NCI-H1694 treated with DMSO at 0.1 percent for 48 hours (cell line): ENCODE data around the gene XKR8.

Source experiments
- DNase-seq: peaks from one replicate; lab custom pipeline; 2025; lab: John Stamatoyannopoulos, UW

XKR8 gene

DNA sequence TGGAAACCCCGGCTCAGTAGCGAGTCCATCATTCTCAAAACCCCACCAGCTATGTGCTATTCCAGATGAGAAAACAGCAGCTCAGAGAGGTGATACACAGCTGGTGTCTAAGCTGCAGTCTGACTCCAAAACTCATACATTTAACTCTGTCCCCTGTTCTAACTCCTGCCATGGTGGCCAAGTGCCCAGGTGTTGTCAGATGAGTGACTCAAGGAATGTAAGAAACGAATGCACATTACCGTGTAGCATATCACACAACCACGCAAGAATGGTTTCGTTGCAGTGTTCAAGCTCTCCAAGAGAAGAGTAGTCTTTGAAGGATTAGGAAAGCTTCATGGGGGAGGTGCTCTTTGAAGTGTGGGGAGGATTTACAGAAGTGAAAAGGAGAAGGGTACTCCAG is 4.7 kb upstream of the XKR8 start:
- no peak for DNase-seq

DNA sequence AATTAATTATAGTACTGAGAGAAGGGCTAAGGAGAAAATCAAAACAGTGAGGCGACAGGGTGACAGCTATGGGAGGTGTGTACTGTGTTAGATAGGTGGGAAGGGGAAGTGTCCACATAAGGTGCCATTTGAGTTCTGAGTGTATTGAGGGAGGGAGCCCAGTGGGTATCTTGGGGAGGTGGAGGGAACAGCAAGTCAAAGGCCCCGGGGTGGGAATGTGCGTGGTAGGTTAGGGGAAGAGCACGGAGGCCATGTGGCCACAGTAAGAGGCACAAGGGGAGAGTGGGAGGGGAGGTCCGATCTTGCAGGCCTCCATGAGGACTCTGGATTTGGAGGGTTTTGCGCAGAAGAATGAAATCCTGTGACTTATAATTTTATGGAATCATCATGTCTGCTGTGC is 3.0 kb upstream of the XKR8 start:
- DNase-seq, result no peak

DNA sequence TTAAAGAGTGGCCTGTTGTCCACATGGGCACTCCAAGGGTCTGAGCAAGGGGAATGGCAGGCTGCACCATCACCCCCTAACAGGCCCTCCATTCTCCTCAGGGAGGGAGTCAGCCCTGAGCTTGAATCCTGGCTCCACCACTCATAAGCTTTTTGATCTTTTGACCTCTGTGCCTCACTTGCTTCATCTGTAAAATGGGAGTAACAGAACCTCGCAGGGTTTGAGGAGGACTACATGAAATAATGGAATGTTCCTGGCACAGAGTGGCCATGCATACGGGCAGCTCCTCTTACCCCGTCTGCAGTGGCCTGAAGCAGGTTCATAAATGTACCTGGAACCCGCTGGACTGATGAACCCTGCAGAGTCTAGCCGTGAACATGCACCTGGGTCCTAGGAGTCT is 2.1 kb upstream of the XKR8 start:
- no peak for DNase-seq

DNA sequence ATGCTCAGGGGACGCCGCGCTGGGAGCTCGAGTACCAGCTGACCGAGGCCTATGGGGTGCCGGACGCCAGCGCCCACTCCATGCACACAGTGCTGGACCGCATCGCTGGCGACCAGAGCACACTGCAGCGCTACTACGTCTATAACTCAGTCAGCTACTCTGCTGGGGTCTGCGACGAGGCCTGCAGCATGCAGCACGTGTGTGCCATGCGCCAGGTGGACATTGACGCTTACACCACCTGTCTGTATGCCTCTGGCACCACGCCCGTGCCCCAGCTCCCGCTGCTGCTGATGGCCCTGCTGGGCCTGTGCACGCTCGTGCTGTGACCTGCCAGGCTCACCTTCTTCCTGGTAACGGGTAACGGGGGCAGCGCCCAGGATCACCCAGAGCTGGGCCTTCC is 1.3 kb upstream of the XKR8 start:
- no peak for DNase-seq

DNA sequence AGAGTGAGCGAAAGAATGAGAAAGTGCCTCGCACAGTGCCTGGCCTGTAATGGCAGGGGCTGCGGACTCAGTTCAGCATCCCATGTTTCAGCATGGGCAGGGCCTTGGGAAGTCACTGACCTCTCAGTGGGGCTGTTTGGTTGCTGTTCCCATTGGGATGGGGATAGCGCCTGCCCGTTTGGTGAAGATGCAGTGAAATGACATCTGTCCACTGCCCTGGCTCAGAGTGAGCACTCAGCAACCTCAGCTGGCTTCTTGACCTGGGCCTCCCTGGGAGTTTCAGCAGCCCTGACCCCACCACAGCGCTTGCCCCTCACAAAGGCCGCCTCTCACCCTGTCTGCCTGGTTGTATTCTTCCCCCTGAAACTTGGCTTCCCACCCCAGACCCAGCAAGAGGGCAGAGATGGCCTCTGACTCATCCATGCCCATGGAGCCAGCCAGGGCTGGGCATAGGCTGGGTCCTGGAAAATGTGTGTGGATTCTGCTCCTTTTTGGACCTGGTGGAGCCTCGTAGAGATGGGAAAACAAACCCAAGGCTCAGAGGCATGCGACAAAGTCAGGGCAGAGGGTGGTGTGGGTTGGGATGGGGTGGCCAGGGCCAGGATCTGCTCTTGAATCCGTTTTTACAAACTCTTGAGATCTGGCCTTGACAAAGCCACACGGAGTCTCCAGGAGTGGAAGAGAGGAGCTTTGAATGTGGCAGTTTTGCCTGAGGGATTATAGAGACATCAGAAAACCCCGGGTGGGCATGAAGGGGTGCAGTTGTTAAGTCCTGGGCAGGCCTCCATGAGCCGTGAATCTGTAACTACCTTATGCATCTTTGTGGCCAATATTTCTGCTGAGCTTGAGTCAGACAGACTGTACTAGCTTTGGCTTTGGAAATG is 1.2 kb downstream of the XKR8 start:
- DNase-seq, result no peak

DNA sequence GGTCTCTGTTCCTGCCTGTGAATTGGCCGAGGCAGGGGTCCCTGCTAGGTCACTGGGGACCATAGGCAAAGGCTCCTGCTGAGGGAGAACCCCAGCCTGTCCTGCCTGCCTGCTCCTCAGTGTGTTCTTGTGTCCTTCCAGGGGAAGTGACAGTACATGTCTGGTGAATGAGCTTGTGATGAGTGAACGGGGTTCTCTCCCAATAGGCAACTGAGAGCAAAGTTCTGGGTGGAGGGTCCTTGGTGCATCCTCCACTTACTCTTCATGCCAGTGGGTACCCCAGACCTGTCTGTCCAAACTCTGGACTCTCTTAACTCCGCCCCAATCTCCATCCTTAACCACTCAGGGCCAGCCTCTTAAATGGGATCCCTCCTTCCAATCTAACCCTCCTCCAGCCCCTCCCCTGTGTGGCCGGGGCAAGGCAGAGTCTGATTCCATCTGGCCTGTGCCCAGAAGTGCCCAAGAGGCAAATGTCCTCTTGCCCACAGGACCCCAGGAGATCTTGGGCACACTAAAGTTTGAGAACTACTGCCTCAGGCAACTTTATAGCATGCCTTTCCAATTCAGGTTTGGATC is 2.0 kb downstream of the XKR8 start:
- DNase-seq, result no peak

DNA sequence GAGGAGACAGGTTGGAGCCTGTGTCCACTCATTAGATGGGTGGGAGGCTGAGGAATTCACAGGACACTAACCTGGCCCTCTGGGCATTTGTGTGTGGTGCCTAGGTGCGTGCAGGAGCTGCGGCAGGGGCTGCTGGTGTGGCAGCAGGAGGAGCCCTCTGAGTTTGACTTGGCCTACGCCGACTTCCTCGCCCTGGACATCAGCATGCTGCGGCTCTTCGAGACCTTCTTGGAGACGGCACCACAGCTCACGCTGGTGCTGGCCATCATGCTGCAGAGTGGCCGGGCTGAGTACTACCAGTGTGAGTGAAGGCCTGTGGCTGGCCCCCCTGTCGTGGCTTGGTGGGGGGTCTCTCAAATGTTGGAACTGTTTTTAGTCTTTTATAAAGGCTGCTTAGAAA is 3.6 kb downstream of the XKR8 start:
- DNase-seq, result no peak

DNA sequence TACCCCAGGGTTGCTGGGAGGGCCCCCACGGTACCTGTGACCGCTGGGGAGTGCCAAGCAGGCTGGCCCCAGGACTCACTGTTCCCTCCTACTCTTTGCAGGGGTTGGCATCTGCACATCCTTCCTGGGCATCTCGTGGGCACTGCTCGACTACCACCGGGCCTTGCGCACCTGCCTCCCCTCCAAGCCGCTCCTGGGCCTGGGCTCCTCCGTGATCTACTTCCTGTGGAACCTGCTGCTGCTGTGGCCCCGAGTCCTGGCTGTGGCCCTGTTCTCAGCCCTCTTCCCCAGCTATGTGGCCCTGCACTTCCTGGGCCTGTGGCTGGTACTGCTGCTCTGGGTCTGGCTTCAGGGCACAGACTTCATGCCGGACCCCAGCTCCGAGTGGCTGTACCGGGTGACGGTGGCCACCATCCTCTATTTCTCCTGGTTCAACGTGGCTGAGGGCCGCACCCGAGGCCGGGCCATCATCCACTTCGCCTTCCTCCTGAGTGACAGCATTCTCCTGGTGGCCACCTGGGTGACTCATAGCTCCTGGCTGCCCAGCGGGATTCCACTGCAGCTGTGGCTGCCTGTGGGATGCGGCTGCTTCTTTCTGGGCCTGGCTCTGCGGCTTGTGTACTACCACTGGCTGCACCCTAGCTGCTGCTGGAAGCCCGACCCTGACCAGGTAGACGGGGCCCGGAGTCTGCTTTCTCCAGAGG is 6.8 kb downstream of the XKR8 start:
- no peak for DNase-seq

DNA sequence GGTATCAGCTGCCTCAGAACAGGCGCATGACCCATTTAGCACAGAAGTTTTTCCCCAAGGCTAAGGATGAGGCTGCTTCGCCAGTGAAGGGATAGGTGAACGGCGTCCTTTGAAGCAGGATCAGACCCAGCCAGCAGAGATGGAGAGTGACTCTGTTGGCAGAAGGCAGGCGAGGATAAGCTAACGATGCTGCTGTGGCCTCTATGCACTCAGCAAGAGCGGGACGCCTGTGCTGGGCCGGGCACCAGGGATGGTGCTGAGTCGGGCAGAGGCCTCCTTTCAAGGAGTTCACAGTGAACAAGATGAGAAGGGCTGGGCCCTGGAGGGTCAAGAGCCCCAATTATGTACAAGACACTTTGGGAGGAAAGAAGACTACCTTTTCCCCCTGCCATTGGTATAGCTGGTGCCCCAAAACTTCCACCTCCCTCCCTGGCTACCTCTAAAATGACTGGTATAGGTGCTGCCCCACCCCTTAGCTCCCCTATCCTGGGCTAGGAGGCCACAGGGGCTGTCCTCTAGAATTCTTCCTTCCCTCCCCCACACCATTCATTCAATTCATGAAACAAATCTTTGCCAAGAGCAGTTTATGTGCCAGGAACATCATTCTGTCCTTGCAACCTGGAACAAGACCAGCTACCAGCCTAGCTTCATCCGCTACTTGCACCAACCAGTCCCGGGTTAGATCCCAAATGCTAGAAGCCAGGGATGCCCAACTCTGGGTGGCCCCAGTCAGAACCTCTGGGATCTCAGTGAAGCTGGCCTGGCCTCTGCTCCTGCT is 7.5 kb downstream of the XKR8 start:
- no peak for DNase-seq

DNA sequence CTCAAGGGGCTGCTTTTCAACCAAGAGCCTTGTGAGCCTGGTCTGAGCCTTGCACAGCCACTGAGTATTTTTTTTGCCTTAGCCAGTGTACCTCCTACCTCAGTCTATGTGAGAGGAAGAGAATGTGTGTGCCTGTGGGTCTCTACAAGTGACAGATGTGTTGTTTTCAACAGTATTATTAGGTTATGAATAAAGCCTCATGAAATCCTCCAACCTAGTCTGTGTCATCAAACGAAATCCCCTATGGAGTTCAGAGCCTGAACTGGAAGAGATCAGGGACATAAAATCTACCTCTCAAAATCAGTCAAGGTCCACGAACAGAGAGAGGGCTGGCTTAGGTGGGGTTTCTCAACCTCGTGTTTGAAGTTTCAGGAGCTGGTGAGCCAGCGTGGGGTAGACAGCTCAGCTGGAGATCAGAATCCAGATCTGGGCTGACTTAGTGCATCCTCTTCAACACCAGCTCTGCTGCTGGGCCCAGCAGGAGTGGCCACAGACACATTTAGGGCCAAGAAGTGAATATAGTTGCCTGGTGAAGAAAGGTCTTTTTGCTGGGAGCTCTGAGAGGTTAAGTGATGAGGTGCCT is 8.2 kb downstream of the XKR8 start:
- DNase-seq, result no peak

DNA sequence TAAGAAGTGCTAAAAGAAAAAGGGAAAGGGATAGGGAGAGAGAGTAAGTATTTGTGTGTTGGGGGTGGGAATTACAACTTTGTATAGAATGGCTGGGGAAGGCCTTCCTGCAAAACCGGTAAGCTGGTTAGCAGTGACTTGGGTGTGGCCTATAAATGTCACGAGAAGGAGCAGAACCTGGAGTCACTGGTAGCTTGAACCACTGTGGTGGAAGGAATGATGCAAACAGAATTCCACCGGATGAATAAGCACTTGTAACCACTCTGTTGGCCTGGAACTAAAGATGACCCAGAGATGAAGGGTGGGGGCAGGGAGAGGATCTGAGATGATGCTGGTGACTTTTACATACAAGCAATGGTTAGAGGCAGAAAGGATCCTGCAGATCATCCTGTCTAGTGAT is 8.9 kb downstream of the XKR8 start:
- DNase-seq, result no peak

DNA sequence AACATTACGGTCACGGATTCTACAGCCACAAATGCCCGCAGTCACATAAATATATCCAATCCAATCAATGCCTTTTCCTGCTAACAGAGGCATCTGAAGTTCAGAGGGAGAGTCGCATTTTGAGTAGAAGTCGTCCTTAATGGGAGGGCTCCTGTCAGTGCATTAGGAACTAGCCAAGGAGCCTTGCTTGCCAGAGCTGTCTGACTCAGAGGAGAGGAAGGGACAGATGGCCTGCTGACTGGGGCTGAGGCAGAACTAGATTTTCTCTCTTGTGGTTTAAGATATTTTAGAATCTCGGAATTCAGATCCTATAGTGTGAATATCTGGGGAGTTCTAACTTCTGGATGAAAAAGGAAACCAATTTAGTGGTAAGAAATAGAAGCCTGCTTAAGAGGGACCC is 10.6 kb downstream of the XKR8 start:
- no peak for DNase-seq

DNA sequence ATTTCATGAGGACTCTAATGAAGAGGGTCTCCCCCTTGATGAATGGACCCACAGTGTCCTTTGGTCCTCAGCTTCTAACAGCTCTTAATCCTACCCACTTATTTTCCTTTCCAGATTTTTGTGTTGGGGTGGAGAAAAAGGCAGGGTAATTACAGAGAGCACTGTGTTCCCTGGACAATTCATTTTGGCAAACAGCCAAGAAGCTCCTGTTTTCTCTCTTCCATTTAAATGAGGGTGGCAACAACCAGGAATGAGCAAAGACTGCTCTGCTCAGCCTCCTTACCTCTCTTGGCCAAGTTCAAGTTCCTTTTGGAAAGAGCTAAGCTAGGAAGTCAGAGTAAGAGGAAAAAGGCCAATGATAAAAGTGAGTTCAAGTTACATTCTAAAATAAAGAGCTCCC is 11.9 kb downstream of the XKR8 start:
- DNase-seq, result no peak

DNA sequence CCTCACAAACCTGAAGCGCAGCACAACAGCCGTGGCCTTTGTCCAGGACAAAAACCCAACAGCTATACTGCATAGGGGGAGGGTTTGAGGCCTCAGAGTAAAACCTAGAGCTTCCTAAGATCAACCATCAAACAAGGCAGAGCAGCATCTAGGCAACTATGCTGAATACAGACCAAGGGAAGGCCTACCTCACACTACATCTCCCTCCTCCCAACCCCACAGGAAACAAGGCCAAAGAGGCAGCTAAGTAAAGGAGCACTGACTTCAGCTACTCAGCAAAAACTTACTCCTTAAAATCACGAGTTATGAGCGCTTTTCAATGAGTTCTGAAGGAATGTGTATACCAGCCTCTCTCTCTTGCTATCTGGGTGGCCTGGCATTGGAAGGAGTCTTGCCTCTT is 12.4 kb downstream of the XKR8 start:
- no peak for DNase-seq

DNA sequence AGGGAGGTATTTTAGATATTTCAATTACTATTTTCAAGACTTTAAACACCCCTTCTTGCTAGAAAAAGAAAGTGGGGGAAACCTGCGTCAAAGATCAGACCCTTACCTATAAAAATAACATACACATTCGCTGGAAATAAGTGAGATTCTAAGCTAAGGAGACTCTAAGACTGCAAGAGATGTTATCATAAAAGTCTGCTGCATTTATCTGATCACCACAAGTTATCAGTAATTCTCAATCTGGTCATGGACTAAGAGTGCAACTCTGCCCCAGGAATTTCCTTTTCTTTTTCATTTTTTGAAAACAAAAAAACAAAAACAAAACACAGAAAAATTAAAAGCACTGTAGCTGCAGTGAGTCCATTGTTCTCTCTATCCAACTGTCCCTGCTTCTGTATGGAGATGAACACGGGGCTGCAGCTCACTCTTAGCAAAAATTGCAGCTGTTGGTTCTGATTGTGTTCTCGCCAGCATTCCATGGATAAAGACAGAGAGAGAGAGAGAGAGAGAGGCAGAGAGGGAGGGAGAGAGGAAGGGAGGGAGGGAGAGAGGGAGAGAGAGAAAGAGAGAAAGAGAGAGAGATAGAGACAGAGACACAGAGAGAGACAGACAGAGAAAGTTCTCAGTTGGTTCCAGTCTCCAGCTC is 14.1 kb downstream of the XKR8 start:
- DNase-seq, result no peak

DNA sequence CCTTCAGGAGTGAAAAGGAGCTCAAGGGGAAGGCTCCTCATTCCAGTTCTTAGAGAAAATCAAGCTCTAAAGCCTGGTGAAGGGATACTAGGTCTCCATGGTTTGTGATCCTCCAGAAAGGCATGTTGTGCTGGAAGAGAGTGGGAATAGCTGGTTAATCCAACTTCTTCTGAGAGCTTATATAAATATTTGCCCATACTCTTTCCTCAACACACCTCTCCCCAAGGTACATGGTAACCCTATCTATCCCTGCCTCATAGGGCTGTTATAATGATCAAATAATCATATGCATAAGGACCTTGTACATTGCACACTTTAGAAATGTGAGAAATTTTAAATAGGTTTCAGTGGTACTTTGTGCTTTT is 14.6 kb downstream of the XKR8 start:
- DNase-seq, result no peak

DNA sequence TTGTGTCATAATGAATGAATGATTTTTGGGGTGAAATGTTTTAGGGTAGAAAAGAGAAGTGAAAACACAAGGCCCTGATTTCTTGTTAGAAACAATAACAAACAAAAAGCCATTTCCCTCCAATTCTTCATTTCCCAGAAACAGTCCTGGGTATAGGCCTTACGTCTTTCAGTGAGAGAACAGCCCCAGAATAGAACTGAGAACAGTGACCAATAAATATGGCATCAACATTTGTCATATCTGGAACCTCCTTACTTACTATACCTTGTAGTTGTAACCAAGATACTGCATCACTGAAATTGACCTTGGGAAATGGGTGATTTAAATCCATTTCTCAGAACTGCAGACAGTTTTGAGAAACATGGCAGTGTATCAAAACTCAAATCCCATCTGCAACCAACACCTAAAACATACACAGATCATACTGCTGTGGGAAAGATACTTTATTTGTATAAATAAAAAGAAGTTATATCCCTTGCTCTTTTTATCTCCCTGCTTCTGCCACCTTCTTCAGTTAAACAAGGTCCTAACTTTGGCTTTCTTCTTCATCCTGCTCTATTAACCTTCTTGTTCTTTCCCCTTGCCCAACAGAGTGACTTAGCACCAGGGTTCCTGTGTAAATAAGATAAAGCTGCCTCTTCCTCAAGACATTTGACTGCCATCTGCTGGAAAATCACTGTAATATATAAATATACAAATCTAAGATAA is 19.5 kb downstream of the XKR8 start:
- DNase-seq, result peak; percentile 15

DNA sequence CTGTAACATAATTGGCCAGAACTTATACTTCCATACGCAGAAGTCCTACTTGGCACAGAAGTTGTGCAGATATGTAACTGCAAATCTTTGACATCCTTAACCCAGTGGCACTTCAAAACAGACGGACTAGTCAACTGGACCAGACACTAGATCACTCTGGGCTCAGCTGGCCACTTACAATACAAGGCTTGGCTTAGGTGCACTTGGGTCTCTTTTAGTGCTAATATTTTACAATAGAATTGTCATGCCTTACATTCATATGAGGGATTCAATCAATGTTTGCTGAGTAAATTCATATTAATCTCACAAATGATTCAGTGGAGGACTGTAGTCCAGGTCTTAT is 20.1 kb downstream of the XKR8 start:
- DNase-seq, result no peak

DNA sequence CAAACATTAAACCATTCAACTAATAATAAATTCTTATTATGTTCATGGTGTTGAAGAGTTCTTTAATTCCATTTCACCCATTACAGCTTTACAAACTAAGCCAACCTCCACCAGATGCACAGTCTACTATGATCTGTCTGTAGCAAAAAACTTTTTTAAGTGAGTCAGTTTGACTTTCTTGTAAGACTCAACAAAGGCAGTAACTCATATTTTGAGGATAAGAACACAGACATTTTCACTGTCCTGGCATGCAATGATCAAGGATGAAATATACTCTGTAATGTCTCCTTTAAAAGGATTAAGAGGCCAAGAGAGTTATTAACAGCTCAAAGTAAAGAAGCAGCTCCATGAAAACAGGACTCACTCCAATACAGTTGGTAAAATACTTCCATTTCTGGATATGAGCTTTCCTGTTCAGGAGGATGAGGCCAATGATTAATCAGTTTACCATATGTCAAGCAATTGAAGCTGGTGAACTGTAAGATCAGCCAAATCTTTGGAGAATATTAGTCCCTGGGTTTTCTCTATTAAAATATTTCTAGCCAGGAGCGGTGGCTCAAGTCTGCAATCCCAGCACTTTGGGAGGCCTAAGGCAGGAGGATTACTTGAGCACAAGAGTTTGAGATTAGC is 20.6 kb downstream of the XKR8 start:
- no peak for DNase-seq

DNA sequence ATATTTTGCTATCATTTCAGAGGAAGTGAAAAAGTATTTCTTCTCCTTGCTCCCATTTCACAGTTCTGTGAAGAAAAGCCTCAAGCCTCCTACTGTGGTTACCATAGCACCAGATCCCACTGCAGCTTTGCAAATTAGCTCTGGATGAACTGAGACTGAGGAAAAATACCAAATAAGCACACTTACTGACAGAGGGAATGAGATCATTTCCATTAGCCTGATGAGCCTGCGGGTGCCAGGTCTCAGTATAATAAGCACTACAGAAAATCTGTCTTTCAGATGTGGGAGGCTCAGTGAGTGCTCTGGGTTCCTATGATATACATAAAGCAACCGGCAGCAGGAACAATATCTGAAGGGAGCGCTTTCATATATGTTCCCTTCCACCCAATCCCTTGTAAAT is 21.4 kb downstream of the XKR8 start:
- no peak for DNase-seq
